GM23338 (cell line): ENCODE results near the gene SERTAD3.

Source experiments
- CREB1 ChIP-seq: fragments of 250-450 bp; sonication (Bioruptor Pico); IDR thresholded peaks from 2 replicates; pipeline ENCODE4 v1.5.0; 2020; ENCODE audit warnings: low read depth, mild to moderate bottlenecking, moderate library complexity
- ETS1 ChIP-seq: IDR thresholded peaks from 2 replicates; pipeline ENCODE4 v1.6.1; 2016; ENCODE audit warnings: antibody characterized with exemption
- EZH2 ChIP-seq: fragments of 200-600 bp; sonication (generic); IDR thresholded peaks from one replicate; pipeline ENCODE4 v1.8.0; 2017; ENCODE audit warnings: antibody characterized with exemption, mild to moderate bottlenecking, low read depth; ENCODE audit not compliant: unreplicated experiment
- EZH2phosphoT487 ChIP-seq: fragments of 200-600 bp; sonication (generic); IDR thresholded peaks from one replicate; pipeline ENCODE4 v1.8.1; 2018; ENCODE audit warnings: antibody characterized with exemption; ENCODE audit not compliant: unreplicated experiment
- POLR2AphosphoS5 ChIP-seq: IDR thresholded peaks from 2 replicates; pipeline ENCODE4 v1.6.1; 2016; ENCODE audit warnings: antibody characterized with exemption, low read depth
- STAT1 ChIP-seq: IDR thresholded peaks from one replicate; pipeline ENCODE4 v1.6.1; 2016; ENCODE audit warnings: antibody characterized with exemption; ENCODE audit not compliant: unreplicated experiment
- ZNF114 ChIP-seq: fragments of 250-450 bp; sonication (Bioruptor Pico); IDR thresholded peaks from 2 replicates; pipeline ENCODE4 v1.5.0; 2020; ENCODE audit warnings: mild to moderate bottlenecking, moderate library complexity
- ZNF331 ChIP-seq: fragments of 250-450 bp; sonication (Bioruptor Pico); IDR thresholded peaks from 2 replicates; pipeline ENCODE4 v1.5.0; 2020; ENCODE audit warnings: low read depth, mild to moderate bottlenecking, moderate library complexity
- ZNF462 ChIP-seq: fragments of 250-450 bp; sonication (Bioruptor Pico); IDR thresholded peaks from 2 replicates; pipeline ENCODE4 v1.5.0; 2020; ENCODE audit warnings: mild to moderate bottlenecking, moderate library complexity
- TF ChIP-seq, protein P1 (sequence below), 2 experiments: fragments of 200-600 bp in 1 of 2; sonication (generic) in 1 of 2; conservative IDR thresholded peaks; 2 replicates each; pipeline versions ENCODE4 v1.5.1 to v1.6.1; 2016 to 2017; ENCODE audit warnings: antibody characterized with exemption in 2 of 2, low read depth in 2 of 2, mild to moderate bottlenecking in 2 of 2, moderate library complexity in 1 of 2
- TF ChIP-seq, protein P2 (sequence below): IDR thresholded peaks from one replicate; pipeline ENCODE4 v1.6.1; 2018; ENCODE audit warnings: antibody characterized with exemption; ENCODE audit not compliant: unreplicated experiment

DNA sequence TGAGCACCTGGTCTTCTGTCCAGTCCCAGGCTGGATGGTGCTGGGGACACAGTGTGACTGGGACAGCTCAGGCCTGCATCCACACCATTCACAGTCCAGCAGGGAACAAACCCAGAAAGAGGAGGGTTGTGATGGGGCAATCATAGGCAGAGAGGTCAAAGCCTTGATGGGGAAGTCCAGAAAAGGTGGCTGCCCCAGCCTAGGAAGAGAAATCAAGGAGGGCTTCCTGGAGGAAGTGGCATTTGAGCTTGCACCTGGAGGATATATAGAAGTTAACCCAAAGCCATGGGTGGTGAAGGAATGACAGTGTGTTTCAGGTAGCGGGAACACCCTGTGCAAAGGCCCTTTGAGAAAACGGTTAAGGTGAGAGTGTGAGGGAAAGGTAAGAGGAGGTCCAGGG, 28.4 kb downstream of the SERTAD3 start:
- TF ChIP-seq CREB1 (CRISPR knock-in tag), result no peak
- no peak for TF ChIP-seq POLR2AphosphoS5
- TF ChIP-seq, protein P1, sequence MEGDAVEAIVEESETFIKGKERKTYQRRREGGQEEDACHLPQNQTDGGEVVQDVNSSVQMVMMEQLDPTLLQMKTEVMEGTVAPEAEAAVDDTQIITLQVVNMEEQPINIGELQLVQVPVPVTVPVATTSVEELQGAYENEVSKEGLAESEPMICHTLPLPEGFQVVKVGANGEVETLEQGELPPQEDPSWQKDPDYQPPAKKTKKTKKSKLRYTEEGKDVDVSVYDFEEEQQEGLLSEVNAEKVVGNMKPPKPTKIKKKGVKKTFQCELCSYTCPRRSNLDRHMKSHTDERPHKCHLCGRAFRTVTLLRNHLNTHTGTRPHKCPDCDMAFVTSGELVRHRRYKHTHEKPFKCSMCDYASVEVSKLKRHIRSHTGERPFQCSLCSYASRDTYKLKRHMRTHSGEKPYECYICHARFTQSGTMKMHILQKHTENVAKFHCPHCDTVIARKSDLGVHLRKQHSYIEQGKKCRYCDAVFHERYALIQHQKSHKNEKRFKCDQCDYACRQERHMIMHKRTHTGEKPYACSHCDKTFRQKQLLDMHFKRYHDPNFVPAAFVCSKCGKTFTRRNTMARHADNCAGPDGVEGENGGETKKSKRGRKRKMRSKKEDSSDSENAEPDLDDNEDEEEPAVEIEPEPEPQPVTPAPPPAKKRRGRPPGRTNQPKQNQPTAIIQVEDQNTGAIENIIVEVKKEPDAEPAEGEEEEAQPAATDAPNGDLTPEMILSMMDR (conservative IDR thresholded peaks at IDR 0.05; ENCODE audit: low read depth in 2 of 2), result no peak
- TF ChIP-seq, protein P2, sequence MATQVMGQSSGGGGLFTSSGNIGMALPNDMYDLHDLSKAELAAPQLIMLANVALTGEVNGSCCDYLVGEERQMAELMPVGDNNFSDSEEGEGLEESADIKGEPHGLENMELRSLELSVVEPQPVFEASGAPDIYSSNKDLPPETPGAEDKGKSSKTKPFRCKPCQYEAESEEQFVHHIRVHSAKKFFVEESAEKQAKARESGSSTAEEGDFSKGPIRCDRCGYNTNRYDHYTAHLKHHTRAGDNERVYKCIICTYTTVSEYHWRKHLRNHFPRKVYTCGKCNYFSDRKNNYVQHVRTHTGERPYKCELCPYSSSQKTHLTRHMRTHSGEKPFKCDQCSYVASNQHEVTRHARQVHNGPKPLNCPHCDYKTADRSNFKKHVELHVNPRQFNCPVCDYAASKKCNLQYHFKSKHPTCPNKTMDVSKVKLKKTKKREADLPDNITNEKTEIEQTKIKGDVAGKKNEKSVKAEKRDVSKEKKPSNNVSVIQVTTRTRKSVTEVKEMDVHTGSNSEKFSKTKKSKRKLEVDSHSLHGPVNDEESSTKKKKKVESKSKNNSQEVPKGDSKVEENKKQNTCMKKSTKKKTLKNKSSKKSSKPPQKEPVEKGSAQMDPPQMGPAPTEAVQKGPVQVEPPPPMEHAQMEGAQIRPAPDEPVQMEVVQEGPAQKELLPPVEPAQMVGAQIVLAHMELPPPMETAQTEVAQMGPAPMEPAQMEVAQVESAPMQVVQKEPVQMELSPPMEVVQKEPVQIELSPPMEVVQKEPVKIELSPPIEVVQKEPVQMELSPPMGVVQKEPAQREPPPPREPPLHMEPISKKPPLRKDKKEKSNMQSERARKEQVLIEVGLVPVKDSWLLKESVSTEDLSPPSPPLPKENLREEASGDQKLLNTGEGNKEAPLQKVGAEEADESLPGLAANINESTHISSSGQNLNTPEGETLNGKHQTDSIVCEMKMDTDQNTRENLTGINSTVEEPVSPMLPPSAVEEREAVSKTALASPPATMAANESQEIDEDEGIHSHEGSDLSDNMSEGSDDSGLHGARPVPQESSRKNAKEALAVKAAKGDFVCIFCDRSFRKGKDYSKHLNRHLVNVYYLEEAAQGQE, result no peak
- TF ChIP-seq EZH2phosphoT487, result no peak
- TF ChIP-seq ZNF331 (CRISPR knock-in tag), result no peak
- TF ChIP-seq EZH2, result no peak
- TF ChIP-seq STAT1, result no peak
- TF ChIP-seq ZNF114 (CRISPR knock-in tag), result no peak
- TF ChIP-seq ETS1, result no peak
- no peak for TF ChIP-seq ZNF462 (CRISPR knock-in tag)
